Measurements from ENCODE around the gene KIF12.
"Not testable (repeated sequence)": the region's sequence is repeated elsewhere in the genome, so short reads cannot be mapped to it uniquely, and the experiment has no call there.

The KIF12 gene

GRCh38 chr9:114060070-114060469 is 39.0 kb downstream of the KIF12 start:
- no peak for DNase-seq

GRCh38 chr9:114059047-114059803 is 39.9 kb downstream of the KIF12 start:
- DNase-seq: no peak

GRCh38 chr9:114058688-114059046 is 40.4 kb downstream of the KIF12 start:
- no peak for DNase-seq

GRCh38 chr9:114057161-114057885 is 41.8 kb downstream of the KIF12 start:
- DNase-seq: no peak

- DNase-seq: no peak
Observed at GRCh38 chr9:114056527-114056926, 42.6 kb downstream of the KIF12 start.

GRCh38 chr9:114055894-114056293 is 43.2 kb downstream of the KIF12 start:
- DNase-seq: no peak

GRCh38 chr9:114055061-114055460 is 44.0 kb downstream of the KIF12 start:
- no peak for DNase-seq

GRCh38 chr9:114054191-114054690 is 44.9 kb downstream of the KIF12 start:
- DNase-seq: no peak

GRCh38 chr9:114053246-114054005 is 45.7 kb downstream of the KIF12 start:
- DNase-seq: peak; percentile 16

- DNase-seq: no peak
Observed at GRCh38 chr9:114051706-114052105, 47.4 kb downstream of the KIF12 start.

- no peak for DNase-seq
Observed at GRCh38 chr9:114051281-114051680, 47.8 kb downstream of the KIF12 start.

- DNase-seq: no peak
Observed at GRCh38 chr9:114050646-114051045, 48.4 kb downstream of the KIF12 start.

GRCh38 chr9:114050226-114050568 is 48.9 kb downstream of the KIF12 start:
- no peak for DNase-seq

GRCh38 chr9:114049441-114050225 is 49.5 kb downstream of the KIF12 start:
- DNase-seq: no peak

GRCh38 chr9:114048533-114049415 is 50.3 kb downstream of the KIF12 start:
- no peak for DNase-seq

GRCh38 chr9:114047717-114048116 is 51.4 kb downstream of the KIF12 start:
- DNase-seq: no peak

GRCh38 chr9:114046875-114047274 is 52.2 kb downstream of the KIF12 start:
- no peak for DNase-seq

GRCh38 chr9:114046237-114046755 is 52.8 kb downstream of the KIF12 start:
- DNase-seq: no peak

- DNase-seq: not testable (repeated sequence)
Observed at GRCh38 chr9:114043660-114044059, 55.4 kb downstream of the KIF12 start.

All from NCI-H2029 treated with DMSO at 0.1 percent for 48 hours (cell line).